Measurements from ENCODE around the gene ARMC3.

The ARMC3 gene

GRCh38 chr10:23040002-23040401 is 112.1 kb downstream of the ARMC3 start:
- CTCF ChIA-PET = no interaction called here
- no peak for TF ChIP-seq CTCF (IDR thresholded peaks at IDR 0.05; ENCODE audit: insufficient read depth, low read length, missing control alignments)
- POLR2A ChIA-PET = no interaction called here

GRCh38 chr10:23046027-23046426 is 118.2 kb downstream of the ARMC3 start:
- ChIA-PET CTCF (no interaction called here), POLR2A (no interaction called here)
- DNase-seq (ENCODE audit: low read depth, low spot score) = no peak
- no peak overlapping the region for H3K4me3 ChIP-seq (ENCODE audit: low read depth, low read length)
- no peak for TF ChIP-seq CTCF (IDR thresholded peaks at IDR 0.05; ENCODE audit: insufficient read depth, low read length, missing control alignments)

More at GRCh38 chr10:23040002-23040401, 112.1 kb downstream of the ARMC3 start:
- no peak for DNase-seq (ENCODE audit: low read depth, low spot score)
- H3K4me3 ChIP-seq (ENCODE audit: low read depth, low read length) = no peak overlapping the region

- DNase-seq (ENCODE audit: low read depth, low spot score) = no peak
- no peak for TF ChIP-seq CTCF (IDR thresholded peaks at IDR 0.05; ENCODE audit: insufficient read depth, low read length, missing control alignments)
- CTCF ChIA-PET = no interaction called here
- no peak overlapping the region for H3K4me3 ChIP-seq (ENCODE audit: low read depth, low read length)
- POLR2A ChIA-PET = no interaction called here
Observed at GRCh38 chr10:23047201-23048050, 119.6 kb downstream of the ARMC3 start.

GRCh38 chr10:23048191-23048590 is 120.3 kb downstream of the ARMC3 start:
- ChIA-PET POLR2A (no interaction called here), CTCF (no interaction called here)
- TF ChIP-seq CTCF (IDR thresholded peaks at IDR 0.05; ENCODE audit: insufficient read depth, low read length, missing control alignments) = no peak
- no peak for DNase-seq (ENCODE audit: low read depth, low spot score)
- no peak overlapping the region for H3K4me3 ChIP-seq (ENCODE audit: low read depth, low read length)

- H3K4me3 ChIP-seq (ENCODE audit: low read depth, low read length) = no peak overlapping the region
- ChIA-PET CTCF (no interaction called here), POLR2A (no interaction called here)
- DNase-seq (ENCODE audit: low read depth, low spot score) = no peak
- TF ChIP-seq CTCF (IDR thresholded peaks at IDR 0.05; ENCODE audit: insufficient read depth, low read length, missing control alignments) = no peak
Observed at GRCh38 chr10:23051278-23051677, 123.4 kb downstream of the ARMC3 start.

- no peak overlapping the region for H3K4me3 ChIP-seq (ENCODE audit: low read depth, low read length)
- no peak for DNase-seq (ENCODE audit: low read depth, low spot score)
- CTCF ChIA-PET = no interaction called here
- TF ChIP-seq CTCF (IDR thresholded peaks at IDR 0.05; ENCODE audit: insufficient read depth, low read length, missing control alignments) = no peak
- POLR2A ChIA-PET = no interaction called here
Observed at GRCh38 chr10:23051855-23052331, 124.0 kb downstream of the ARMC3 start.
